HepG2 (cell line): ENCODE results near the gene HOXA1.

Experiments
- FOXK2 ChIP-seq: fragments of 450-650 bp; IDR thresholded peaks from 2 replicates; pipeline ENCODE4 v1.6.1; 2016
- GABPA ChIP-seq, 2 experiments: IDR thresholded peaks; 2 replicates each; pipeline ENCODE4 v1.6.1; 2011 to 2016; ENCODE audit warnings: low read depth in 2 of 2, low read length in 1 of 2, missing biosample characterization in 1 of 2, missing genetic modification characterization in 1 of 2
- GTF2F1 ChIP-seq: fragments of 150-350 bp; IDR thresholded peaks from 2 replicates; pipeline ENCODE4 v1.6.1; 2014; ENCODE audit warnings: low read length
- HMGXB4 ChIP-seq, 2 experiments: sonication (generic) in 1 of 2; formaldehyde crosslinking in 1 of 2; IDR thresholded peaks; 2 replicates each; pipeline versions ENCODE4 v1.4.0 to v1.6.1; 2018 to 2020; ENCODE audit warnings: missing genetic modification reagents in 2 of 2, borderline replicate concordance in 1 of 2, low read depth in 1 of 2, mild to moderate bottlenecking in 1 of 2, missing biosample characterization in 1 of 2
- TBP ChIP-seq: sonication (generic); formaldehyde crosslinking; IDR thresholded peaks from 2 replicates; pipeline ENCODE4 v1.5.0; 2020; ENCODE audit warnings: missing genetic modification reagents
- TF ChIP-seq, protein P1 (sequence below): sonication (generic); formaldehyde crosslinking; IDR thresholded peaks from 2 replicates; pipeline ENCODE4 v1.5.0; 2020; ENCODE audit warnings: mild to moderate bottlenecking, missing genetic modification reagents, moderate library complexity

DNA sequence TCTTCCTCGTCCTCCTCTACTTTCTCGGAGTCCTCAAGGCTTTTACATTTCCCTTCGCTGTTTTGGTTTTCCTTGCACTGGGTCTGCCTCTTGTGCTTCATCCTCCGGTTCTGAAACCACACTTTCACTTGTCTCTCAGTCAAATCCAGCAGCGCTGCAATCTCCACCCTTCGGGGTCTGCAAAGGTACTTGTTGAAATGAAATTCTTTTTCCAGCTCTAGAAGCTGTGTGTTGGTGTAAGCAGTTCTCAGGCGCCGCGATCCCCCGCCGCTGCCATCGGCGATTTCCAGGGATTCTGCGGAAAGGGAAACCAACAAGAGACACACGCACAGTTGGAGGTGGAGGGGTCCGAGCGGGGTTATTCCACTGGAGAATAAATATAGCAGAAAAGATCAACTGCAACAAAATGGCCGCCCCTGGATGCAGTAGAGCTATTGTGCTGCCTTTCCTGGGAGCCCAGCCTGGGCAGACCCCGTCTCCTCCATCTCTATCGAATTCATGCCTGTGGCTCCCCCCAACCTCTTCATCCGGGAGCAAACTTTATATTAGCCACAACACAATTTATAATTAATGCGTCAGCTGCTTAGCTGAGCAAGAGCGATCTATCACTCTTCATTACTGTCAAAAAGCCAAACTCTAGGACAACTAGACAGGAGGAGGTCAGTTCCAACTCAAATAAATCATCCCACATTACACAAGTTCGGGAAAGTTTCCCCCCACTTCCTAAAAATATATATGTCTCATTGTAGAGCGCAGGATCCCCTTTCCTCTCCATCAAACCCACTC is 5.6 kb upstream of the HOXA1 start:
- TF ChIP-seq, protein P1, sequence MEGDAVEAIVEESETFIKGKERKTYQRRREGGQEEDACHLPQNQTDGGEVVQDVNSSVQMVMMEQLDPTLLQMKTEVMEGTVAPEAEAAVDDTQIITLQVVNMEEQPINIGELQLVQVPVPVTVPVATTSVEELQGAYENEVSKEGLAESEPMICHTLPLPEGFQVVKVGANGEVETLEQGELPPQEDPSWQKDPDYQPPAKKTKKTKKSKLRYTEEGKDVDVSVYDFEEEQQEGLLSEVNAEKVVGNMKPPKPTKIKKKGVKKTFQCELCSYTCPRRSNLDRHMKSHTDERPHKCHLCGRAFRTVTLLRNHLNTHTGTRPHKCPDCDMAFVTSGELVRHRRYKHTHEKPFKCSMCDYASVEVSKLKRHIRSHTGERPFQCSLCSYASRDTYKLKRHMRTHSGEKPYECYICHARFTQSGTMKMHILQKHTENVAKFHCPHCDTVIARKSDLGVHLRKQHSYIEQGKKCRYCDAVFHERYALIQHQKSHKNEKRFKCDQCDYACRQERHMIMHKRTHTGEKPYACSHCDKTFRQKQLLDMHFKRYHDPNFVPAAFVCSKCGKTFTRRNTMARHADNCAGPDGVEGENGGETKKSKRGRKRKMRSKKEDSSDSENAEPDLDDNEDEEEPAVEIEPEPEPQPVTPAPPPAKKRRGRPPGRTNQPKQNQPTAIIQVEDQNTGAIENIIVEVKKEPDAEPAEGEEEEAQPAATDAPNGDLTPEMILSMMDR, result no peak
- TF ChIP-seq TBP (no peak), GTF2F1 (no peak), FOXK2 (no peak), HMGXB4 (CRISPR knock-in tag; IDR thresholded peaks at IDR 0.05; ENCODE audit: borderline replicate concordance in 1 of 2, low read depth in 1 of 2) (no peak), GABPA (IDR thresholded peaks at IDR 0.05; ENCODE audit: low read depth, low read length) (no peak), GABPA (CRISPR knock-in tag; IDR thresholded peaks at IDR 0.05; ENCODE audit: low read depth) (no peak)
